GM21528 (cell line): ENCODE measurements around the gene NUCB1.
"Not testable (repeated sequence)": the region's sequence is repeated elsewhere in the genome, so short reads cannot be mapped to it uniquely, and the experiment has no call there.

Experiments
- ATAC-seq: cut with Tn5 transposase; IDR thresholded peaks from one replicate; pipeline ENCODE4 v1.9.1; 2021; ENCODE audit warnings: mild to moderate bottlenecking, moderate library complexity; ENCODE audit not compliant: unreplicated experiment, low FRiP score

Gene NUCB1

GRCh38 chr19:48900477-48901406 lies 630 bp downstream of the NUCB1 start:
- ATAC-seq = no peak

- ATAC-seq = not testable (repeated sequence)
Observed at GRCh38 chr19:48902291-48902690, 2.2 kb downstream of the NUCB1 start.

- not testable (repeated sequence) for ATAC-seq
Observed at GRCh38 chr19:48903788-48904187, 3.7 kb downstream of the NUCB1 start.

GRCh38 chr19:48905664-48906063 lies 5.6 kb downstream of the NUCB1 start:
- no peak for ATAC-seq

GRCh38 chr19:48906324-48906723 lies 6.2 kb downstream of the NUCB1 start:
- ATAC-seq = no peak

- no peak for ATAC-seq
Observed at GRCh38 chr19:48907671-48908070, 7.6 kb downstream of the NUCB1 start.

GRCh38 chr19:48909424-48910077 lies 9.4 kb downstream of the NUCB1 start:
- ATAC-seq = not testable (repeated sequence)

- no peak for ATAC-seq
Observed at GRCh38 chr19:48910803-48911202, 10.7 kb downstream of the NUCB1 start.

- ATAC-seq = no peak
Observed at GRCh38 chr19:48913114-48913889, 13.2 kb downstream of the NUCB1 start.

- no peak for ATAC-seq
Observed at GRCh38 chr19:48914181-48914580, 14.1 kb downstream of the NUCB1 start.

- ATAC-seq = no peak
Observed at GRCh38 chr19:48915757-48916156, 15.6 kb downstream of the NUCB1 start.

GRCh38 chr19:48918071-48918470 lies 18.0 kb downstream of the NUCB1 start:
- ATAC-seq = no peak

- ATAC-seq = no peak
Observed at GRCh38 chr19:48918801-48919247, 18.7 kb downstream of the NUCB1 start.

GRCh38 chr19:48919271-48919670 lies 19.2 kb downstream of the NUCB1 start:
- ATAC-seq = not testable (repeated sequence)

GRCh38 chr19:48920949-48921348 lies 20.8 kb downstream of the NUCB1 start:
- no peak for ATAC-seq

GRCh38 chr19:48921721-48922500 lies 21.8 kb downstream of the NUCB1 start:
- ATAC-seq = no peak

- ATAC-seq = no peak
Observed at GRCh38 chr19:48922548-48923490, 22.7 kb downstream of the NUCB1 start.

- ATAC-seq = no peak
Observed at GRCh38 chr19:48925240-48925843, 25.2 kb downstream of the NUCB1 start.

- not testable (repeated sequence) for ATAC-seq
Observed at GRCh38 chr19:48925890-48926289, 25.8 kb downstream of the NUCB1 start.
